H1 (cell line): ENCODE data around the gene NAV2. TPM values are rescaled to one million over a fixed set of nuclear protein-coding genes. Genes with fewer than 3 reads are reported as not detected.

Source experiments
- CTCF ChIA-PET: fragments of 300-600 bp; sonication (Branson Sonifier 250); formaldehyde crosslinking; loops from one replicate; lab custom pipeline; 2021; ENCODE audit not compliant: partially characterized antibody; lab: Charles Lee
- POLR2A ChIA-PET: fragments of 300-600 bp; sonication (Branson Sonifier 250); formaldehyde crosslinking; loops from one replicate; lab custom pipeline; 2021; ENCODE audit warnings: inconsistent platforms; ENCODE audit not compliant: partially characterized antibody; lab: Charles Lee
- DNase-seq, 2 experiments: peaks; one replicate each; pipeline versions ENCODE4 v3.0.0 to v3.0.0-alpha.2; 2010 to 2022; ENCODE audit warnings: low spot score in 2 of 2, low read depth in 1 of 2, mixed read lengths in 1 of 2
- FAIRE-seq: peaks from 2 replicates; lab custom pipeline; 2011; peaks lifted over from hg19 to GRCh38; lab: Jason Lieb, UNC
- H2AFZ ChIP-seq: 2 replicates; pipeline ENCODE4 v1.8.1; 2012; ENCODE audit warnings: low read length, inconsistent platforms
- H2AK5ac ChIP-seq: 2 replicates; pipeline ENCODE4 v1.6.1; 2013; ENCODE audit warnings: low read depth, low read length
- H2BK120ac ChIP-seq: replicated peaks from 2 replicates; pipeline ENCODE3; 2013; ENCODE audit warnings: low read depth, low read length, inconsistent platforms
- H2BK12ac ChIP-seq: 2 replicates; pipeline ENCODE4 v1.6.1; 2013; ENCODE audit warnings: low read depth, low read length
- H2BK15ac ChIP-seq: 2 replicates; pipeline ENCODE4 v1.6.1; 2013; ENCODE audit warnings: low read length
- H2BK20ac ChIP-seq: 2 replicates; pipeline ENCODE4 v1.6.1; 2013; ENCODE audit warnings: low read length
- H2BK5ac ChIP-seq: 2 replicates; pipeline ENCODE4 v1.6.1; 2013; ENCODE audit warnings: low read depth, low read length
- H3K14ac ChIP-seq: 2 replicates; pipeline ENCODE4 v1.6.1; 2013; ENCODE audit warnings: inconsistent platforms; ENCODE audit not compliant: insufficient read length
- H3K18ac ChIP-seq: 2 replicates; pipeline ENCODE4 v1.6.1; 2013; ENCODE audit warnings: low read length; ENCODE audit errors: extremely low read depth
- H3K23ac ChIP-seq: 2 replicates; pipeline ENCODE4 v1.6.1; 2013; ENCODE audit warnings: inconsistent platforms; ENCODE audit not compliant: insufficient read length
- H3K23me2 ChIP-seq: 2 replicates; pipeline ENCODE4 v1.6.1; 2013; ENCODE audit warnings: low read depth, low read length
- H3K27ac ChIP-seq: 2 replicates; pipeline ENCODE4 v1.6.1; 2011; ENCODE audit warnings: low read depth, low read length, inconsistent platforms
- H3K27me3 ChIP-seq, 4 experiments: replicated peaks in 1 of 4; 1 replicate in 1 of 4; 2 replicates in 3 of 4; pipeline versions ENCODE4 v1.6.1 to v1.8.1; 2011 to 2013; ENCODE audit warnings: low read length in 3 of 4, mild to moderate bottlenecking in 3 of 4, inconsistent platforms in 2 of 4, mixed read lengths in 2 of 4, moderate library complexity in 1 of 4; ENCODE audit not compliant: control insufficient read depth in 3 of 4, insufficient read depth in 3 of 4; ENCODE audit errors: extremely low read depth in 1 of 4
- H3K36me3 ChIP-seq, 4 experiments: 2 replicates each; pipeline versions ENCODE4 v1.6.1 to v1.8.1; 2011 to 2013; ENCODE audit warnings: mild to moderate bottlenecking in 4 of 4, low read length in 3 of 4, moderate library complexity in 2 of 4, control low read depth in 1 of 4, inconsistent platforms in 1 of 4; ENCODE audit not compliant: insufficient read depth in 4 of 4, control insufficient read depth in 2 of 4
- H3K4ac ChIP-seq: replicated peaks from 2 replicates; pipeline ENCODE3; 2013; ENCODE audit warnings: low read length, low read depth, mixed read lengths, inconsistent platforms; ENCODE audit not compliant: insufficient read length
- H3K4me1 ChIP-seq, 4 experiments: replicated peaks in 1 of 4; 1 replicate in 1 of 4; 2 replicates in 3 of 4; pipeline versions ENCODE4 v1.6.1 to v1.8.1; 2011 to 2013; ENCODE audit warnings: low read length in 3 of 4, inconsistent platforms in 2 of 4, mixed read lengths in 1 of 4; ENCODE audit not compliant: insufficient read depth in 4 of 4, control insufficient read depth in 3 of 4
- H3K4me2 ChIP-seq, 2 experiments: 2 replicates each; pipeline versions ENCODE4 v1.6.1 to v1.8.1; 2011 to 2013; ENCODE audit warnings: low read depth in 2 of 2, low read length in 2 of 2, control low read depth in 1 of 2, inconsistent platforms in 1 of 2, mild to moderate bottlenecking in 1 of 2; ENCODE audit not compliant: insufficient read depth in 1 of 2
- H3K4me3 ChIP-seq, 4 experiments: fragments of 200-600, 300-600 bp in 1 of 4; sonication (generic), shearing (Covaris generic), sonication (Bioruptor Twin) in 1 of 4; 2 replicates each; pipeline versions ENCODE4 v1.5.1 to v1.8.1; 2011 to 2016; ENCODE audit warnings: low read length in 4 of 4, low read depth in 3 of 4, control low read depth in 2 of 4, inconsistent platforms in 2 of 4, mild to moderate bottlenecking in 2 of 4, mixed read lengths in 1 of 4, moderate library complexity in 1 of 4; ENCODE audit not compliant: insufficient read depth in 2 of 4; ENCODE audit errors: extremely low read depth in 1 of 4
- H3K56ac ChIP-seq: replicated peaks from 2 replicates; pipeline ENCODE3; 2013; ENCODE audit warnings: low read depth, mild to moderate bottlenecking, mixed read lengths, low read length, inconsistent platforms; ENCODE audit not compliant: insufficient read length
- H3K79me1 ChIP-seq: 2 replicates; pipeline ENCODE4 v1.6.1; 2013; ENCODE audit warnings: low read depth, low read length, control low read depth
- H3K79me2 ChIP-seq, 2 experiments: 2 replicates each; pipeline versions ENCODE4 v1.6.1 to v1.8.1; 2012 to 2013; ENCODE audit warnings: low read length in 2 of 2, mild to moderate bottlenecking in 2 of 2, inconsistent platforms in 1 of 2; ENCODE audit not compliant: insufficient read depth in 2 of 2, control insufficient read depth in 1 of 2
- H3K9ac ChIP-seq, 4 experiments: replicated peaks in 1 of 4; 1 replicate in 1 of 4; 2 replicates in 3 of 4; pipeline versions ENCODE4 v1.6.1 to v1.8.1; 2011 to 2013; ENCODE audit warnings: low read depth in 3 of 4, low read length in 3 of 4, control low read depth in 2 of 4, mild to moderate bottlenecking in 2 of 4, moderate library complexity in 2 of 4, inconsistent platforms in 1 of 4; ENCODE audit errors: extremely low read depth in 1 of 4
- H3K9me3 ChIP-seq, 2 experiments: 2 replicates each; pipeline versions ENCODE4 v1.6.1 to v1.8.1; 2012 to 2013; ENCODE audit warnings: mild to moderate bottlenecking in 2 of 2, moderate library complexity in 2 of 2, control low read depth in 1 of 2, inconsistent platforms in 1 of 2, low read depth in 1 of 2, low read length in 1 of 2, mixed read lengths in 1 of 2; ENCODE audit not compliant: insufficient read depth in 2 of 2
- H4K20me1 ChIP-seq, 2 experiments: replicated peaks in 1 of 2; 2 replicates each; pipeline versions ENCODE3 to v1.8.1; 2011 to 2013; ENCODE audit warnings: inconsistent platforms in 2 of 2, low read length in 2 of 2, mild to moderate bottlenecking in 1 of 2; ENCODE audit not compliant: insufficient read depth in 2 of 2, control insufficient read depth in 1 of 2
- H4K5ac ChIP-seq: 2 replicates; pipeline ENCODE4 v1.6.1; 2013; ENCODE audit warnings: low read length, low read depth, mixed read lengths, inconsistent platforms; ENCODE audit not compliant: insufficient read length
- H4K8ac ChIP-seq: 2 replicates; pipeline ENCODE4 v1.8.0; 2013; ENCODE audit warnings: mild to moderate bottlenecking, moderate library complexity, low read length, inconsistent platforms; ENCODE audit not compliant: insufficient read depth; ENCODE audit errors: extremely low read depth
- H4K91ac ChIP-seq: replicated peaks from 2 replicates; pipeline ENCODE3; 2013; ENCODE audit warnings: low read length, mixed read lengths, inconsistent platforms; ENCODE audit not compliant: insufficient read length
- BACH1 ChIP-seq: IDR thresholded peaks from 2 replicates; pipeline ENCODE4 v1.6.1; 2012; ENCODE audit warnings: low read length, improper control_type of control experiment
- BRCA1 ChIP-seq: IDR thresholded peaks from 2 replicates; pipeline ENCODE4 v1.6.1; 2012; ENCODE audit warnings: low read depth, low read length, improper control_type of control experiment
- CBX8 ChIP-seq: fragments of 300-800, 300-1000 bp; sonication (generic); IDR thresholded peaks from 2 replicates; pipeline ENCODE4 v1.7.1; 2016; ENCODE audit warnings: low read depth, low read length, borderline replicate concordance
- CHD2 ChIP-seq: IDR thresholded peaks from 2 replicates; pipeline ENCODE4 v1.6.1; 2012; ENCODE audit warnings: low read length, improper control_type of control experiment
- CREB1 ChIP-seq: IDR thresholded peaks from 2 replicates; pipeline ENCODE4 v1.6.1; 2012; ENCODE audit warnings: inconsistent platforms
- EP300 ChIP-seq, 2 experiments: IDR thresholded peaks; 1 replicate in 1 of 2; 2 replicates in 1 of 2; pipeline ENCODE4 v1.6.1; 2011 to 2012; ENCODE audit warnings: low read depth in 2 of 2, low read length in 2 of 2, mild to moderate bottlenecking in 2 of 2, borderline replicate concordance in 1 of 2, inconsistent platforms in 1 of 2, moderate library complexity in 1 of 2
- HDAC6 ChIP-seq: IDR thresholded peaks from one replicate; pipeline ENCODE4 v1.7.1; 2012; ENCODE audit warnings: low read depth, mild to moderate bottlenecking, inconsistent platforms, low read length, moderate library complexity
- JUND ChIP-seq: IDR thresholded peaks from 2 replicates; pipeline ENCODE4 v1.6.1; 2011; ENCODE audit warnings: mild to moderate bottlenecking, improper control_type of control experiment, low read length
- KDM5A ChIP-seq: fragments of 200-600 bp; IDR thresholded peaks from 2 replicates; pipeline ENCODE4 v1.7.1; 2012; ENCODE audit warnings: mild to moderate bottlenecking, low read length, inconsistent platforms, mixed read lengths
- POLR2AphosphoS5 ChIP-seq: IDR thresholded peaks from 2 replicates; pipeline ENCODE4 v1.6.1; 2011; ENCODE audit warnings: low read depth, low read length
- RBBP5 ChIP-seq: IDR thresholded peaks from 2 replicates; pipeline ENCODE4 v1.7.1; 2012; ENCODE audit warnings: low read depth, mild to moderate bottlenecking, inconsistent platforms, low read length, moderate library complexity, borderline replicate concordance
- RNF2 ChIP-seq: fragments of 200-900, 300-1000 bp; sonication (generic); IDR thresholded peaks from 2 replicates; pipeline ENCODE4 v1.7.1; 2016; ENCODE audit warnings: borderline replicate concordance, low read depth, mild to moderate bottlenecking, antibody characterized with exemption, low read length; ENCODE audit not compliant: poor library complexity, severe bottlenecking; ENCODE audit errors: missing control alignments
- ZNF274 ChIP-seq: IDR thresholded peaks from 2 replicates; pipeline ENCODE4 v1.7.0; 2012; ENCODE audit warnings: low read length, borderline replicate concordance; ENCODE audit errors: extremely low read depth
- WGBS, 2 experiments: shearing (Covaris generic) in 1 of 2; methylation state at CpG; one replicate each; pipeline versions ENCODE4 v1.1.6 to v1.1.7; 2013 to 2015; ENCODE audit warnings: low lambda C conversion rate in 2 of 2, mixed read lengths in 2 of 2, inconsistent platforms in 1 of 2, low coverage in 1 of 2, missing lambda C conversion rate in 1 of 2; ENCODE audit not compliant: insufficient replicate concordance in 2 of 2, insufficient coverage in 1 of 2, insufficient read length in 1 of 2; ENCODE audit errors: extremely low coverage in 1 of 2, missing lambda C conversion rate in 1 of 2; 5-methylcytosine and 5-hydroxymethylcytosine counted together
- polyA plus RNA-seq, 7 experiments: library from polyadenylated mRNA; depleted of rRNA in 3 of 7; stranded (reverse) in 5 of 7; unstranded in 2 of 7; fragments of >200 nt in 5 of 7; fragments of 200-250 nt in 2 of 7; gene quantifications; 1 replicate in 5 of 7; 2 replicates in 1 of 7; 4 replicates in 1 of 7; pipeline versions ENCODE4 v1.2.1 to v1.2.3, GENCODE V29; 2011 to 2013; ENCODE audit warnings: missing spikeins in 2 of 7, mixed read lengths in 2 of 7
- total RNA-seq: library from RNA; stranded (reverse); fragmentation: NEBNext Ultra II Directional; extraction: Animal tissue kit (Norgen Biotek cat#: 25700); gene quantifications from 2 replicates; pipeline ENCODE4 v1.2.1, GENCODE V29; 2021

The NAV2 gene
- total and polyA plus RNA-seq, 2 of the 8 experiments (the other 6 are each of a cell fraction or from before 2014, with no cell fraction given), result 35.6 to 73.6 TPM

GRCh38 chr11:20161230-20161918 lies 448.7 kb downstream of the NAV2 start:
- no peak overlapping the region for H2BK20ac ChIP-seq
- H3K4me3 ChIP-seq, result peak overlapping the region in 2 of 4 experiments; percentile 5 to 56; a peak in 2 of 8 replicates
- TF ChIP-seq RBBP5 (no peak), BRCA1 (no peak), RNF2 (peak; percentile 71), CHD2 (no peak), POLR2AphosphoS5 (no peak), HDAC6 (no peak), JUND (no peak), BACH1 (no peak), KDM5A (no peak), ZNF274 (no peak), CBX8 (peak; percentile 44; the same call in 1 of the 2 replicates), CREB1 (no peak), EP300 (IDR thresholded peaks at IDR 0.05; ENCODE audit: borderline replicate concordance in 1 of 2, low read depth in 2 of 2, low read length in 2 of 2) (no peak)

More at GRCh38 chr11:20161230-20161918, 448.7 kb downstream of the NAV2 start:
- H3K18ac ChIP-seq, result no peak overlapping the region
- H3K4ac ChIP-seq, result no peak overlapping the region
- no peaks in the 10 kb centered on the region for H3K79me1 ChIP-seq
- no peak overlapping the region for H4K8ac ChIP-seq
- POLR2A ChIA-PET, result interaction anchor here (0.9 kb wide), 1 partner anchor 203 kb away, joined by 3 read pairs; no protein-coding TSS in a partner anchor
- H3K23ac ChIP-seq, result no peak overlapping the region
- H2BK5ac ChIP-seq, result no peak overlapping the region; the same call in 1 of the 2 replicates
- H3K79me2 ChIP-seq, result no peaks in the 10 kb centered on the region
- FAIRE-seq (no peak), DNase-seq (peak in 1 of 2 experiments; percentile 66)
- H3K23me2 ChIP-seq, result peaks cover 22% of the 10 kb centered on the region
- H3K9me3 ChIP-seq, result no peaks in the 10 kb centered on the region
- no peak overlapping the region for H3K14ac ChIP-seq
- peak overlapping the region; percentile 55; the same call in 1 of the 2 replicates for H2BK12ac ChIP-seq
- no peak overlapping the region for H2BK15ac ChIP-seq
- H4K5ac ChIP-seq, result no peak overlapping the region
- H2AFZ ChIP-seq, result no peak overlapping the region
- no peak overlapping the region for H2BK120ac ChIP-seq
- CTCF ChIA-PET, result interaction anchor here (0.6 to 5.6 kb wide), 7 partner anchors 10 to 386 kb away, joined by 3 to 33 read pairs (median 5); no protein-coding TSS in a partner anchor
- no peak overlapping the region for H3K9ac ChIP-seq
- no peak overlapping the region for H4K91ac ChIP-seq
- no peak overlapping the region for H2AK5ac ChIP-seq
- H3K27ac ChIP-seq, result no peak overlapping the region
- H3K27me3 ChIP-seq, result peaks cover 61 to 99% (median 95%) of the 10 kb centered on the region in 4 experiments
- no peak overlapping the region for H3K56ac ChIP-seq
- H3K4me2 ChIP-seq, result peak overlapping the region; percentile 78 to 85
- H4K20me1 ChIP-seq, result peaks cover 7 to 18% of the 10 kb centered on the region in 2 experiments
- H3K4me1 ChIP-seq, result peaks cover 13 to 51% (median 22%) of the 10 kb centered on the region in 4 experiments
- 2% methylated on average over 29 of the region's 29 CpGs; no CpG with 5 or more reads in 1 of the 2 experiments for WGBS, 2 experiments
- no peaks in the 10 kb centered on the region for H3K36me3 ChIP-seq
